Measurements from ENCODE around the gene TIMM17B.

TIMM17B gene

GRCh38 chrX:48927123-48927522, 29.6 kb upstream of the TIMM17B start:
- Mint-ChIP-seq H3K27me3 (no peaks in the 10 kb centered on the region), H3K27ac (peak overlapping the region; percentile 1), H3K36me3 (peaks cover 5% of the 10 kb centered on the region), H3K4me1 (ENCODE audit: low read depth) (peaks cover 30% of the 10 kb centered on the region), H3K4me3 (no peak overlapping the region), H3K9me3 (ENCODE audit: low read depth) (no peaks in the 10 kb centered on the region)

- Mint-ChIP-seq H3K36me3 (peaks cover 3% of the 10 kb centered on the region), H3K4me1 (ENCODE audit: low read depth) (peaks cover 48% of the 10 kb centered on the region), H3K9me3 (ENCODE audit: low read depth) (no peaks in the 10 kb centered on the region), H3K27me3 (no peaks in the 10 kb centered on the region), H3K27ac (peak overlapping the region; percentile 86), H3K4me3 (peak overlapping the region; percentile 15)
These were observed 26.7 kb upstream of the TIMM17B start for GRCh38 chrX:48924270-48924669.

GRCh38 chrX:48923771-48924170, 26.2 kb upstream of the TIMM17B start:
- Mint-ChIP-seq H3K36me3 (peaks cover 3% of the 10 kb centered on the region), H3K27ac (peak overlapping the region; percentile 87), H3K27me3 (no peaks in the 10 kb centered on the region), H3K9me3 (ENCODE audit: low read depth) (no peaks in the 10 kb centered on the region), H3K4me3 (peak overlapping the region; percentile 15), H3K4me1 (ENCODE audit: low read depth) (peaks cover 50% of the 10 kb centered on the region)

GRCh38 chrX:48920718-48921104, 23.1 kb upstream of the TIMM17B start:
- H3K9me3 Mint-ChIP-seq (ENCODE audit: low read depth): no peaks in the 10 kb centered on the region
- H3K27me3 Mint-ChIP-seq: no peaks in the 10 kb centered on the region
- peaks cover 50% of the 10 kb centered on the region for H3K4me1 Mint-ChIP-seq (ENCODE audit: low read depth)
- H3K36me3 Mint-ChIP-seq: peaks cover 5% of the 10 kb centered on the region
- H3K4me3 Mint-ChIP-seq: peak overlapping the region; percentile 97
- peak overlapping the region; percentile 99 for H3K27ac Mint-ChIP-seq

GRCh38 chrX:48919947-48920717, 22.6 kb upstream of the TIMM17B start:
- H3K36me3 Mint-ChIP-seq: peaks cover 2% of the 10 kb centered on the region
- peak overlapping the region; percentile 99 for H3K27ac Mint-ChIP-seq
- H3K27me3 Mint-ChIP-seq: no peaks in the 10 kb centered on the region
- H3K4me1 Mint-ChIP-seq (ENCODE audit: low read depth): peaks cover 47% of the 10 kb centered on the region
- H3K9me3 Mint-ChIP-seq (ENCODE audit: low read depth): no peaks in the 10 kb centered on the region
- peak overlapping the region; percentile 97 for H3K4me3 Mint-ChIP-seq

- Mint-ChIP-seq H3K36me3 (peaks cover 2% of the 10 kb centered on the region), H3K4me3 (peak overlapping the region; percentile 97), H3K4me1 (ENCODE audit: low read depth) (peaks cover 51% of the 10 kb centered on the region), H3K27ac (peak overlapping the region; percentile 99), H3K27me3 (no peaks in the 10 kb centered on the region), H3K9me3 (ENCODE audit: low read depth) (no peaks in the 10 kb centered on the region)
These were observed 21.8 kb upstream of the TIMM17B start for GRCh38 chrX:48919360-48919841.

GRCh38 chrX:48918643-48919340, 21.2 kb upstream of the TIMM17B start, which contains the start of gene PIM2:
Gene PIM2, minus strand, starts transcription at chrX:48919024. Its CDS starts 190 bp downstream, at chrX:48918834.
- Mint-ChIP-seq H3K4me1 (ENCODE audit: low read depth) (peaks cover 51% of the 10 kb centered on the region), H3K4me3 (peak within 1 kb of the TSS; percentile 97), H3K36me3 (peaks cover 2% of the 10 kb centered on the region), H3K27me3 (no peaks in the 10 kb centered on the region), H3K9me3 (ENCODE audit: low read depth) (no peaks in the 10 kb centered on the region), H3K27ac (peak within 1 kb of the TSS; percentile 99)

GRCh38 chrX:48918301-48918642, 20.7 kb upstream of the TIMM17B start:
- Mint-ChIP-seq H3K4me3 (peak overlapping the region; percentile 97), H3K27ac (peak overlapping the region; percentile 99), H3K27me3 (no peaks in the 10 kb centered on the region), H3K36me3 (peaks cover 2% of the 10 kb centered on the region), H3K9me3 (ENCODE audit: low read depth) (no peaks in the 10 kb centered on the region), H3K4me1 (ENCODE audit: low read depth) (peaks cover 55% of the 10 kb centered on the region)

- no peaks in the 10 kb centered on the region for H3K27me3 Mint-ChIP-seq
- H3K36me3 Mint-ChIP-seq: peaks cover 2% of the 10 kb centered on the region
- H3K27ac Mint-ChIP-seq: peak overlapping the region; percentile 99
- no peaks in the 10 kb centered on the region for H3K9me3 Mint-ChIP-seq (ENCODE audit: low read depth)
- H3K4me3 Mint-ChIP-seq: peak overlapping the region; percentile 97
- peaks cover 58% of the 10 kb centered on the region for H3K4me1 Mint-ChIP-seq (ENCODE audit: low read depth)
These were observed 19.8 kb upstream of the TIMM17B start for GRCh38 chrX:48917139-48918001.

GRCh38 chrX:48914593-48915493, 17.3 kb upstream of the TIMM17B start:
- H3K4me1 Mint-ChIP-seq (ENCODE audit: low read depth): peaks cover 55% of the 10 kb centered on the region
- no peaks in the 10 kb centered on the region for H3K27me3 Mint-ChIP-seq
- H3K9me3 Mint-ChIP-seq (ENCODE audit: low read depth): no peaks in the 10 kb centered on the region
- peak overlapping the region; percentile 75 for H3K27ac Mint-ChIP-seq
- peaks cover 2% of the 10 kb centered on the region for H3K36me3 Mint-ChIP-seq
- peak overlapping the region; percentile 97 for H3K4me3 Mint-ChIP-seq

- Mint-ChIP-seq H3K4me3 (peak overlapping the region; percentile 97), H3K4me1 (ENCODE audit: low read depth) (peaks cover 49% of the 10 kb centered on the region), H3K27me3 (no peaks in the 10 kb centered on the region), H3K9me3 (ENCODE audit: low read depth) (no peaks in the 10 kb centered on the region), H3K36me3 (peaks cover 2% of the 10 kb centered on the region), H3K27ac (peak overlapping the region; percentile 75)
These were observed 16.2 kb upstream of the TIMM17B start for GRCh38 chrX:48913605-48914366.

GRCh38 chrX:48911412-48912182, 14.0 kb upstream of the TIMM17B start, which contains the start of gene SLC35A2:
Gene SLC35A2, minus strand, starts transcription at chrX:48911646. Its CDS starts 10 bp downstream, at chrX:48911636.
- Mint-ChIP-seq H3K4me1 (ENCODE audit: low read depth) (peaks cover 45% of the 10 kb centered on the region), H3K27me3 (no peaks in the 10 kb centered on the region), H3K36me3 (no peaks in the 10 kb centered on the region), H3K9me3 (ENCODE audit: low read depth) (no peaks in the 10 kb centered on the region), H3K27ac (peak within 1 kb of the TSS; percentile 93), H3K4me3 (peak within 1 kb of the TSS; percentile 95)

All from activated naive CD8-positive, alpha-beta T cell (primary cell).